Activated CD8-positive, alpha-beta memory T cell treated with anti-CD3 and anti-CD28 coated beads, Interleukin-2, amount 10 ng/mL, durations not matched to agents 7 days and 5 days (primary cell): Measurements from ENCODE around the gene IFITM5. TPM values are rescaled to one million over a fixed set of nuclear protein-coding genes. Genes with fewer than 3 reads are reported as not detected.

Experiments used
- ATAC-seq: fragments of 150-1000 bp; cut with Tn5 transposase; one replicate; pipeline ENCODE4 v1.10.0; 2021; ENCODE audit warnings: moderate library complexity
- CTCF ChIA-PET: fragments of 350-600 bp; sonication (Branson Sonifier 250); formaldehyde crosslinking; loops from one replicate; lab custom pipeline; 2021; ENCODE audit warnings: antibody characterized with exemption; lab: Charles Lee
- DNase-seq: peaks from one replicate; pipeline ENCODE4 v3.0.0-alpha.2; 2020
- H3K27ac Mint-ChIP-seq: one replicate; pipeline ENCODE4 v1.8.0; 2021; ENCODE audit warnings: mild to moderate bottlenecking, mixed read lengths
- H3K27me3 Mint-ChIP-seq: one replicate; pipeline ENCODE4 v1.8.0; 2021; ENCODE audit warnings: mixed read lengths
- H3K36me3 Mint-ChIP-seq: one replicate; pipeline ENCODE4 v1.8.0; 2021; ENCODE audit warnings: mild to moderate bottlenecking, mixed read lengths
- H3K4me1 Mint-ChIP-seq: one replicate; pipeline ENCODE4 v1.8.0; 2021; ENCODE audit warnings: mixed read lengths
- H3K4me3 Mint-ChIP-seq: one replicate; pipeline ENCODE4 v1.8.0; 2021; ENCODE audit warnings: mild to moderate bottlenecking, moderate library complexity, mixed read lengths
- H3K9me3 Mint-ChIP-seq: one replicate; pipeline ENCODE4 v1.8.0; 2022; ENCODE audit warnings: low read depth, mixed read lengths
- total RNA-seq, 2 experiments: library from RNA; stranded (reverse); gene quantifications; one replicate each; pipeline ENCODE4 v1.2.3, GENCODE V29; 2021

The IFITM5 gene
- total RNA-seq, 2 experiments from 2014 or later = not detected

DNA sequence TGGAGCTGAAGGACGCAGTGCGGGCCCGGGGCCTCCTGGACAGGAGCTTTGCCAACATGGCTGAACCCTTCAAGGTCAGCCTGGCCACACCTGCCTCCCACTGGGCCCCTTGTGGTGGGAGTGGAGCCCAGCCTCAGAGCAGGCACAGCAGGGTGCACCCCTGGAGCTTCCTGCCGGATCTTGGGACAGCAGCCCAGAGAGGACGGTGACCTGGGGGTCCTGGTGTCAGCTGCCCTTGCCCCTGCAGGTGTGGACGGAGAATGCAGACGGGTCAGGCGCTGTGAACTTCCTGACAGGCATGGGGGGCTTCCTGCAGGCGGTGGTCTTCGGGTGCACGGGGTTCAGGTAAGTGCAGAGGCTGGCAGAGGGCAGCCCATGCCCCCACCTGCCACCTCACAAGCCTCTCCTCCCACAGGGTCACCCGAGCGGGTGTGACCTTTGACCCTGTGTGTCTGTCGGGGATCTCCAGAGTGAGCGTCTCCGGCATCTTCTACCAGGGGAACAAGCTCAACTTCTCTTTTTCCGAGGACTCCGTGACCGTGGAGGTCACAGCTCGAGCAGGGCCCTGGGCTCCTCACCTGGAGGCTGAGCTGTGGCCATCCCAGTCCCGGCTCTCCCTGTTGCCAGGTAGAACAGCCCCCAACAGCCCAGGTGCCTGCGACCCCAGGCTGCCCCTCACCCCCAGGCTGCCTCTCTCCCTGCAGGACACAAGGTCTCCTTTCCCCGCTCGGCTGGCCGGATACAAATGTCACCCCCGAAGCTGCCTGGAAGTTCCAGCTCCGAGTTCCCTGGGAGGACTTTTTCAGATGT is 5.3 kb downstream of the IFITM5 start:
- no peaks in the 10 kb centered on the region for H3K9me3 Mint-ChIP-seq
- no peak for DNase-seq
- H3K36me3 Mint-ChIP-seq = peaks cover 14% of the 10 kb centered on the region
- peaks cover 49% of the 10 kb centered on the region for H3K4me1 Mint-ChIP-seq
- H3K4me3 Mint-ChIP-seq = no peak overlapping the region
- CTCF ChIA-PET = interaction anchor here (3.3 kb wide), 1 partner anchor 11 kb away, joined by 14 read pairs; no protein-coding TSS in a partner anchor
- no peaks in the 10 kb centered on the region for H3K27me3 Mint-ChIP-seq
- no peak for ATAC-seq
- H3K27ac Mint-ChIP-seq = no peak overlapping the region

DNA sequence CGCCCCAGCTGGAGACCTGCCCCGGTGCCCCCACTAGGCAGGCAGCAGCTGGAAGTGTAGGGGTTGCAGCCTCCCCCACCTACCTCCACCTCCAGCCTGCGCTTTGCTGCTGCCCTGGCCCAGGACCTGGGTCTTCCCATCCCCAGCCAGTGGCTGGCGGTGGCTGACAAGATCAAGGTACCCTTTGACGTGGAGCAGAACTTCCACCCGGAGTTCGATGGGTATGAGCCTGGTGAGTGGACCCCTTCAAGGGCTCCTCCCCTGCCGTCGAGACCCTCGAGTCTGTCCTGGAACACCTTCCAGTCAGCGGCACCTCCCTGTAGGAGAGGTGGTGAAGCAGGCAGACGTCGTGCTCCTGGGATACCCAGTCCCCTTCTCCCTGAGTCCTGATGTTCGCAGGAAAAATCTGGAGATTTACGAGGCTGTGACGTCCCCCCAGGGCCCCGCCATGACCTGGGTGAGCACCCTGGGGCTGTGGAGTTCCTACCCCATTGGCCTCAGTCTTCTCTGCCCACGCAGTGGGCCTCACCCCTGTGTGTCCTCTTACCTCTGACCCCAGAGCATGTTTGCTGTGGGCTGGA is 6.0 kb downstream of the IFITM5 start:
- no peaks in the 10 kb centered on the region for H3K9me3 Mint-ChIP-seq
- DNase-seq = no peak

DNA sequence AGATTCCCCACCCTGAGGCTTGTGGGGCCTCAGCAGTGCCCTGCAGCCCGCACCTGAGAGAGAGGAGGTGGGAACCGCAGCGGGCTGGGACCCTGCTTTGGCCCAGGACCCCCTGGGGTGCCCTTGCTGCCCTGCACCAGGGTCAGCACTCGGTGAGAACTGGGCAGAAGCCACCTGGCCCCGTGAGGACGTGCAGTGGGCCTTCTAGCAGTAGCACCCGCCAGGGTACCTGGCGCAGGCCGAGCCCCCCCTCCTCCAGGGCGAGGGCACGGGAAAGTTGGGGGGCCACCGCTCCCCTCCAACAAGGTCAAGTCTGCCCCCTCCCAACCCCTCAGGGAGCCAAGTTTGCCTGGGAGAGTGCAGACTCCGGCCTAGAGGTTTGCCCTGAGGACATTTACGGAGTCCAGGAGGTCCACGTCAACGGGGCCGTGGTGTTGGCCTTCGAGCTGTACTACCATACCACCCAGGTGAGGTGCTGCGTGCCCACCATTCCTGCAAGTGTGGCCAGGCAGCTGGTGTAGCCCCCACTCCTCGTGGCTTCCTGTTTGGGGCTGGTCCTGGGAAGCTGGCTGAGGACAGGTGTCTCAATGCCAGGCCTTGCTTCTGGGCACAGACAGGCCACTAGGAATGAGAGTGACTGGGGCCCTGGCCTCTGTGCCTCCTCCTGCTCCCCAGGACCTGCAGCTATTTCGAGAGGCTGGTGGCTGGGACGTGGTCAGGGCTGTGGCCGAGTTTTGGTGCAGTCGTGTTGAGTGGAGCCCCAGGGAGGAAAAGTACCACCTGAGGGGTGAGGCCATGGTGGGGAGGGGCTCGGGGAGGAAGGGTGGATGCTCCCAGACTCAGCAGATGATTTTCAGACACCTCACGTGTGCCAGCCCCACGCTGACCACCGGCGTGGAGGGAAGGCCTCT is 6.9 kb downstream of the IFITM5 start:
- no peak overlapping the region for H3K27ac Mint-ChIP-seq
- peaks cover 8% of the 10 kb centered on the region for H3K27me3 Mint-ChIP-seq
- H3K4me1 Mint-ChIP-seq = peaks cover 45% of the 10 kb centered on the region
- ATAC-seq (no peak), DNase-seq (no peak)
- no peak overlapping the region for H3K4me3 Mint-ChIP-seq
- no peaks in the 10 kb centered on the region for H3K9me3 Mint-ChIP-seq
- CTCF ChIA-PET = interaction anchor here (3.3 kb wide), 1 partner anchor 12 kb away, joined by 14 read pairs; no protein-coding TSS in a partner anchor
- peaks cover 18% of the 10 kb centered on the region for H3K36me3 Mint-ChIP-seq

More for the DNA sequence above, 6.0 kb downstream of the IFITM5 start:
- no peak for ATAC-seq
- Mint-ChIP-seq H3K36me3 (peaks cover 14% of the 10 kb centered on the region), H3K4me3 (no peak overlapping the region), H3K27me3 (no peaks in the 10 kb centered on the region), H3K4me1 (peaks cover 47% of the 10 kb centered on the region), H3K27ac (no peak overlapping the region)
- CTCF ChIA-PET = interaction anchor here (3.3 kb wide), 1 partner anchor 11 kb away, joined by 14 read pairs; no protein-coding TSS in a partner anchor

DNA sequence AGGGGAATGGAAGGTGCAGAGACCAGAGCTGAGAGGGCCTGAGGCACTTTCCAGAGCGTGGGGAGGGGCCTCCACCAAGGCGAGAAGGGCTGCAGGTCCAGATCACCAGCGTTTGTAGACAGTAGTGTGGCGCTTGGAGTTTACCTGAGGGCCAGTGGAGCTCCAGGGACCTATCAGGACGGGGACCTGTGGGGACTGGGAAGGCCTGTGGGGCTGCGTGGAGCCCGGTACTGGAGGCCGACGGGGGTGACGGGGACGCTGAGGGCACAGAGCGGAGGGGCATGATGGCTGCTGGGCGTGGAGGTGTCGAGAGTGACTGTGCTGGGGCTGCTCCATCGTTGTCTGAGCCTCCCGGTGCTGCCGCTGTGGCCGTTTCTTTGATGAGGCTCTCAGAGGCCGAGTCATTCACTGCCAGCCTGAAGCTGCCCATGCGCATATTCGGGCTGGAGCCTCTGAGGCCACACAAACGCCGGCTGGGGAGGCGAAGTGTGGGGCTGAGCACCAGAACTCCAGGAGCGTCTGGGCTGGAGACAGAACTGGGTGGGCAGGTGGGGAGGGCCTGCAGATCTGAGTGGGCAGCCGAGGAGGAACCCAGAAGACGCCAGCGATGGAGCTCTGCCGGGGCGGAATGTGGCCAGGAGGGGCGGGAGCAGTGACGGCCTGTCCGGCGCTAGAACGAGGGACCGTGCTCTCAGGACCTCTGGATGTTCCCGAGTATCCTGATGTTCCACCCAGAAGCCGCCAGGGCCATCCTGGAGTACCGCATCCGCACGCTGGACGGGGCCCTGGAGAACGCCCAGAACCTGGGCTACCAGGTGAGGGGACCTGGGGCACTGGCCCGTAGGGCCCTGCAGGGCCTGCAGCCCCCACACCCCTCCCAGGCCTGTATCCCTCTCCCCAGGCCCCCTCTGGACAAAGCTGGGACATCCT is 7.8 kb downstream of the IFITM5 start:
- no peak for ATAC-seq
- H3K27me3 Mint-ChIP-seq = peaks cover 11% of the 10 kb centered on the region

DNA sequence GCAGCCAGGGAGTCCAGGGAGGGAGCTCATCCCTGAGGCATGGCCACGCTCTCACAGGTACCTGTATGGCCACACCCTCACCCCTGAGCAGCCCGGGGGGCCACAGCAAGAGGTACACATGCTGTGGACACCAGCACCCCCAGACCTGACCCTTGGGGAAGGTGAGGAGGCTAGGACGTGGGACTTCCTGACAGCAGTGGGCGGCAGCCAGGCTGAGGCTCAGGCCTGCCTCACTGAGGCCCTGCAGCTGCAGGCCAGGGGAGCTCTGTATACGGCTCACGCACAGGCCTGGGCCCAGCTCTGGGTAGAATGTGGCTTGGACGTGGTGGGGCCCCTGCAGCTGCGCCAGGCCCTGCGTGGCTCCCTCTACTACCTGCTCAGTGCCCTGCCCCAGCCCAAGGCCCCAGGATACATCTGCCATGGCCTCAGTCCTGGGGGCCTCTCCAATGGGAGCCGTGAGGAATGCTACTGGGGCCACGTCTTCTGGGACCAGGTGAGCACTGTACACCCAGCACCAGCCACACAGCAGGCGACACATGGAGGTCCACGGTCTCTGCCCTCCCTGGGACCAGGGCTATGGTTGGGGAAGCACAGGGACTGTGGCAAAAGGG is 8.6 kb downstream of the IFITM5 start:
- DNase-seq = no peak
- Mint-ChIP-seq H3K36me3 (peaks cover 20% of the 10 kb centered on the region), H3K4me1 (peaks cover 42% of the 10 kb centered on the region), H3K9me3 (no peaks in the 10 kb centered on the region), H3K27me3 (peaks cover 11% of the 10 kb centered on the region), H3K4me3 (peak overlapping the region; percentile 74), H3K27ac (peak overlapping the region; percentile 41)
- ATAC-seq = no peak
- CTCF ChIA-PET = interaction anchor here (1.5 to 3.8 kb wide), 4 partner anchors 10 to 40 kb away, joined by 4 to 27 read pairs (median 6); no protein-coding TSS in a partner anchor

More for the DNA sequence above, 7.8 kb downstream of the IFITM5 start:
- H3K9me3 Mint-ChIP-seq = no peaks in the 10 kb centered on the region
- CTCF ChIA-PET = interaction anchor here (3.8 kb wide), 1 partner anchor 12 kb away, joined by 27 read pairs; no protein-coding TSS in a partner anchor
- H3K36me3 Mint-ChIP-seq = peaks cover 18% of the 10 kb centered on the region
- DNase-seq = no peak
- peak overlapping the region; percentile 74 for H3K4me3 Mint-ChIP-seq
- H3K4me1 Mint-ChIP-seq = peaks cover 44% of the 10 kb centered on the region
- peak overlapping the region; percentile 41 for H3K27ac Mint-ChIP-seq

DNA sequence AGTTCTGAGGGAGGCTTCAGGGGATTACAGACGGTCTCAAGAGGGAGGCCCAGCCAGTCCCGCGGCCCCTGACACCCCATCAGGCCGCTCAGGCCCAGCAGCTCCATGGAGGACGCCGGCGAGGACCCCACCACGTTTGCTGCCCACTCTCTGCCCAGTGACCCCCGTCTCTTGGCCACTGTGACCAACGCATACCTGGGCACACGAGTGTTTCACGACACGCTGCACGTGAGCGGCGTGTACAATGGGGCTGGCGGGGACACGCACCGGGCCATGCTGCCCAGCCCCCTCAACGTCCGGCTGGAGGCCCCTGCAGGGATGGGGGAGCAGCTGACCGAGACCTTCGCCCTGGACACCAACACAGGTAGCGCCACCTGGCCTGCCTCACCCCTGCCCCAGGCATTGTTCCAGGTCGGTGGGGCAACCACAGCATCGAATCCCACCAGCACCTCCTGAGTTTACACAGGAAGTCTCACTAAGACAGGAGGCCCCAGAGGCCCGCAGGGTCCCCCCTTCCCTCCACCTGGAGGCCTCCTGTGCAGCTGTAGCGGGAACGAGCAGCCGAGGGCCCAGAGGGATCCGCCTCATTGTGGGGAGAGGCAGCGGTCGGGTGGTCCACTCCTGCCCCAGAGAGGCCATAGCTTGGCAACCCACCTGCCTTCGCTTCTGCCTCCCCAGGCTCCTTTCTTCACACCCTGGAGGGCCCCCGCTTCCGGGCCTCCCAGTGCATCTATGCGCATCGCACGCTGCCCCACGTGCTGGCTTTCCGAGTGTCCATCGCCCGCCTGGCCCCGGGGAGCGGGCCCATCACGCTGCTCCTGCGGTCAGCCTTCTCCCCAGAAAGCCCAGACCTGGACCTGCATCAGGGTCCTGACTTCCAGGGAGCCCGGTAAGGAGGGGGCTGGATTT is 9.4 kb downstream of the IFITM5 start:
- H3K9me3 Mint-ChIP-seq = no peaks in the 10 kb centered on the region
- H3K4me1 Mint-ChIP-seq = peaks cover 41% of the 10 kb centered on the region
- CTCF ChIA-PET = interaction anchor here (1.4 to 3.8 kb wide), 6 partner anchors 10 to 158 kb away, joined by 4 to 27 read pairs (median 4); no protein-coding TSS in a partner anchor
- ATAC-seq (no peak), DNase-seq (no peak)
- peak overlapping the region; percentile 68 for H3K27ac Mint-ChIP-seq
- peak overlapping the region; percentile 74 for H3K4me3 Mint-ChIP-seq
- peaks cover 18% of the 10 kb centered on the region for H3K36me3 Mint-ChIP-seq
- H3K27me3 Mint-ChIP-seq = peaks cover 11% of the 10 kb centered on the region

DNA sequence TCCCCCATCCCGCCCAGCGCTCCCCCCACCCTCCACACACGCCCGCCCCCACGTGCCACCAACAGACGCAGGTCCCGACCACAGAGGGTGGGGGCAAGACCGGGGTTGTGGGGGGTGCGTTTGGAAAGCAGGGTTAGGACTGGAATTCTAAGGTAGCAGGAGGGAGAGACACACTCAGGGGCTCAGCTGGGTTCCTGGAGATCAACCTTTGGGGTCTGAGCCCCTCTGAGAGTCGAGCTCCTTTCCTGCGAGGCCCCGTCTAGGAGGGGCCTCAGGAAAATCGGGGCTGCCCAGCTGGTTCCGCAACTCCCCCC is 10.0 kb downstream of the IFITM5 start:
- no peak for DNase-seq
- no peak for ATAC-seq
- Mint-ChIP-seq H3K27me3 (peaks cover 11% of the 10 kb centered on the region), H3K4me3 (peak overlapping the region; percentile 74), H3K27ac (peak overlapping the region; percentile 68), H3K36me3 (peaks cover 18% of the 10 kb centered on the region), H3K4me1 (peaks cover 41% of the 10 kb centered on the region), H3K9me3 (no peaks in the 10 kb centered on the region)
- CTCF ChIA-PET = interaction anchor here (1.4 to 3.8 kb wide), 7 partner anchors 9 to 158 kb away, joined by 4 to 27 read pairs (median 5); no protein-coding TSS in a partner anchor

DNA sequence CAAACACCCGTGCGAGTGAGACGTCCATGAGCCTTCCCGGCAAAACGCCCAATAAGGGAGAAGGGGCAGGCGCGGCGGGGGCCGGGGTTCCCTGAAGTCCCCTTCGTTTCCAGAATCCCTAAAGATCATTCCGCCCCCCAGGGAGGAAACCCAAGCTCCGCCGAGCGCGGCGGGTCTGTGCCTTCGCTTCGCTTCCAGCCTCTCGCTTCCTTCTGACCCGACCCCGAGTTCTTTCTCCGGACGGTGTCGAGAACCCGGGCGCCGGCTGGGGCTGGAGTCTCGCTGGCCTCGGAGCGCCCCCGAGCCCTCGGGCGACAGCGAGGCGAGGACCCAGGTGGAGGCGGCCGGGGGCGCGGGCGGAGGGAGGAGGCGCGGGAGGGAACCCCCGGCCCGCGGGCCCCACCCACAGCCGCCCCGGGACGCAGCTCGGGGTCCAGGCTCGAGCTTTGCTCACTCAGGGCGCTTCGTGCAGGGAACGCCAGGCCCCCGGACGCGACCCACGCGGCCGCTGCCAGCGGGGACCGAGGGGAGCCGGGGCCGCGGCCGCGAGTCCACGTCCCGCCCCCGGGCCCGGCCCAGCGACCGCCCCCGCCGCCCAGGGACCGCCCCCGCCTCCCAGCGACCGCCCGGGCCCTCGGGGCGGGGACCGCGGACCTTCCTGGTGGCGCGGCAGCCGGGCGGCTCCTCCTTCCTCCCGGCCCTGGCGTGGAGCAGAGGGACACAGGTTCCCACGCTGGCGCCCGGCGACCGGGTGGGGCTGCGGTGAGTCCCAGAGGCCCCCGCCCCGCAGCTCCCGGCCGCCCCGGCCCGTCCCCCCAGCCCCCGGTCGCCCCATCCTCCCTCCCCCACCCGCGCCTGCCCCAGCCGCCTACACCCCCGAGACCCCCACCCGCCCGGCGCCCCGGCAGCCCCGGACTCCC is 10.6 kb downstream of the IFITM5 start, which contains the start of gene PGGHG:
TSS of gene PGGHG (plus strand) at position 649 of the 920 bp plus-strand sequence. CDS start 691 bp downstream, outside the sequence.
- Mint-ChIP-seq H3K27me3 (peaks cover 11% of the 10 kb centered on the region), H3K4me1 (peaks cover 42% of the 10 kb centered on the region), H3K36me3 (peaks cover 17% of the 10 kb centered on the region), H3K4me3 (peak within 1 kb of the TSS; percentile 95), H3K9me3 (no peaks in the 10 kb centered on the region), H3K27ac (peak within 1 kb of the TSS; percentile 94)
- peak; percentile 72 for ATAC-seq
- DNase-seq = peak; percentile 75
- CTCF ChIA-PET = interaction anchor here (1.4 to 3.8 kb wide), 7 partner anchors 8 to 159 kb away, joined by 4 to 27 read pairs (median 8); no protein-coding TSS in a partner anchor

DNA sequence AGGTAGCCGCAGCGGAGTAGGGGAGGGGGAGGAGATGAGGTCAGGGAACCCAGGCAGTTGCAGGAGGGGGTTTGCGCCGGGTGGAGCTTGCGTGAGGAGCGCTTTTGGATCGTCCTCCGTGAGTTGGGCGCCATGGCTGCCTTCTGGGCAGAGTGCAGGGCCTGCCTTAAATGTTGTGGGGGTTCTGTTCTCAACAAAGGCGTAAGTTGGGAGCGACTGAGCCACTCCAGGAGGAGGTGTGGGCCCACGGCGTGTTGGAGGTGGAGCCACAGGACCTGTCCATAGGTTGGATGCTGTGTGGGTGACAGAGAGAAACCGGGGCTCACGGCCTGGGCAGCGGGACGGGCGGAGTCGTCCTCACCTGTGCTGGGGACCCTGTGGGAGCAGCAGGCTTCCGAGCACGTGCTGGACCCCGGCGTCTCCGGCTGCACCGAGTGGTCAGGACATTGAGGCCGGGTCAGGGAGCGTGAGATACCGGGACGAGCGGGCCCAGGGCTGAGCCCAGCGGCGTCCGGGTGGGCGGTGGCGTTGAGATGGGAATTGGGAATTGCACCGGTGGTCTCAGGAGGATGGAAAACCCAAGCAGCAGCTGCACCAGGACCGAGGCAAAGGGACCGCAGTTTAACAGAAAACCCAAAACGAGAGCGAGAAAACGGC is 11.4 kb downstream of the IFITM5 start:
- peak; percentile 38 for ATAC-seq
- DNase-seq = peak; percentile 74
- CTCF ChIA-PET = interaction anchor here (0.9 to 3.8 kb wide), 5 partner anchors 10 to 40 kb away, joined by 3 to 27 read pairs (median 10); partner anchors contain the start of gene NLRP6
- H3K27ac Mint-ChIP-seq = peak overlapping the region; percentile 94
- no peaks in the 10 kb centered on the region for H3K9me3 Mint-ChIP-seq
- peaks cover 14% of the 10 kb centered on the region for H3K36me3 Mint-ChIP-seq
- H3K4me1 Mint-ChIP-seq = peaks cover 46% of the 10 kb centered on the region
- H3K27me3 Mint-ChIP-seq = peaks cover 14% of the 10 kb centered on the region
- H3K4me3 Mint-ChIP-seq = peak overlapping the region; percentile 95
